Activated CD4-positive, alpha-beta T cell treated with anti-CD3 and anti-CD28 coated beads for 36 hours (primary cell): Measurements from ENCODE around the gene SYTL1. TPM values are rescaled to one million over a fixed set of nuclear protein-coding genes. Genes with fewer than 3 reads are reported as not detected.

Experiments
- ATAC-seq: fragments of 200-7000 bp; cut with Tn5 transposase; one replicate; pipeline ENCODE4 v1.10.0; 2021; ENCODE audit warnings: mild to moderate bottlenecking, moderate library complexity
- CTCF ChIA-PET: fragments of 350-600 bp; sonication (Branson Sonifier 250); formaldehyde crosslinking; loops from one replicate; lab custom pipeline; 2021; ENCODE audit warnings: antibody characterized with exemption; lab: Charles Lee
- POLR2A ChIA-PET: fragments of 350-600 bp; sonication (Branson Sonifier 250); formaldehyde crosslinking; loops from one replicate; lab custom pipeline; 2021; ENCODE audit warnings: antibody characterized with exemption, inconsistent platforms; lab: Charles Lee
- DNase-seq: peaks from one replicate; pipeline ENCODE4 v3.0.0-alpha.2; 2020
- H3K27ac Mint-ChIP-seq: one replicate; pipeline ENCODE4 v1.8.0; 2021; ENCODE audit warnings: mixed read lengths
- H3K27me3 Mint-ChIP-seq: one replicate; pipeline ENCODE4 v1.8.0; 2021; ENCODE audit warnings: mixed read lengths
- H3K36me3 Mint-ChIP-seq: one replicate; pipeline ENCODE4 v1.8.0; 2021; ENCODE audit warnings: low read depth, mixed read lengths
- H3K4me1 Mint-ChIP-seq: one replicate; pipeline ENCODE4 v1.8.0; 2021; ENCODE audit warnings: mixed read lengths
- H3K4me3 Mint-ChIP-seq: one replicate; pipeline ENCODE4 v1.8.0; 2021; ENCODE audit warnings: mild to moderate bottlenecking, moderate library complexity, mixed read lengths
- H3K9me3 Mint-ChIP-seq: one replicate; pipeline ENCODE4 v1.8.0; 2021; ENCODE audit warnings: low read depth, mixed read lengths
- intact Hi-C, 2 experiments: fragments of 100-400 bp; cut with DNase I in 1 of 2; cut with micrococcal nuclease in 1 of 2; formaldehyde crosslinking; loops; one replicate each; pipeline versions ENCODE4 v1.14.2 to v1.15.1; 2022 to 2024; cut with DNase I, micrococcal nuclease
- total RNA-seq, 2 experiments: library from RNA; stranded (reverse); gene quantifications; one replicate each; pipeline ENCODE4 v1.2.3, GENCODE V29; 2021

SYTL1 gene, protein sequence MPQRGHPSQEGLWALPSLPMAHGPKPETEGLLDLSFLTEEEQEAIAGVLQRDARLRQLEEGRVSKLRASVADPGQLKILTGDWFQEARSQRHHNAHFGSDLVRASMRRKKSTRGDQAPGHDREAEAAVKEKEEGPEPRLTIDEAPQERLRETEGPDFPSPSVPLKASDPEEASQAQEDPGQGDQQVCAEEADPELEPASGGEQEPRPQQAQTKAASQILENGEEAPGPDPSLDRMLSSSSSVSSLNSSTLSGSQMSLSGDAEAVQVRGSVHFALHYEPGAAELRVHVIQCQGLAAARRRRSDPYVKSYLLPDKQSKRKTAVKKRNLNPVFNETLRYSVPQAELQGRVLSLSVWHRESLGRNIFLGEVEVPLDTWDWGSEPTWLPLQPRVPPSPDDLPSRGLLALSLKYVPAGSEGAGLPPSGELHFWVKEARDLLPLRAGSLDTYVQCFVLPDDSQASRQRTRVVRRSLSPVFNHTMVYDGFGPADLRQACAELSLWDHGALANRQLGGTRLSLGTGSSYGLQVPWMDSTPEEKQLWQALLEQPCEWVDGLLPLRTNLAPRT
- total RNA-seq: 10 to 100 TPM; 21.4 to 26.1 TPM

- Mint-ChIP-seq H3K9me3 (no peaks in the 10 kb centered on the region), H3K4me1 (peaks cover 51% of the 10 kb centered on the region), H3K27ac (peak within 1 kb of the TSS; percentile 86), H3K4me3 (peak within 1 kb of the TSS; percentile 78), H3K27me3 (no peaks in the 10 kb centered on the region), H3K36me3 (peaks cover 8% of the 10 kb centered on the region)
- intact Hi-C loops: loop anchor here (1.0 to 2.0 kb wide), 4 partner anchors 8 to 19 kb away; partner anchors contain the start of gene TMEM222 (in 2 of the 2)
- DNase-seq (peak; percentile 83), ATAC-seq (peak; percentile 63)
- POLR2A ChIA-PET: interaction anchor here (0.8 kb wide), 1 partner anchor 500 kb away, joined by 6 read pairs; no protein-coding TSS in a partner anchor
- CTCF ChIA-PET: interaction anchor here (0.6 to 7.6 kb wide), 10 partner anchors 8 to 239 kb away, joined by 3 to 43 read pairs (median 4); no protein-coding TSS in a partner anchor
Measured at GRCh38 chr1:27341525-27342252, at the start of gene SYTL1. SYTL1 (plus strand) TSS chr1:27342022; CDS start chr1:27345335, 3,313 bp downstream.

DNA sequence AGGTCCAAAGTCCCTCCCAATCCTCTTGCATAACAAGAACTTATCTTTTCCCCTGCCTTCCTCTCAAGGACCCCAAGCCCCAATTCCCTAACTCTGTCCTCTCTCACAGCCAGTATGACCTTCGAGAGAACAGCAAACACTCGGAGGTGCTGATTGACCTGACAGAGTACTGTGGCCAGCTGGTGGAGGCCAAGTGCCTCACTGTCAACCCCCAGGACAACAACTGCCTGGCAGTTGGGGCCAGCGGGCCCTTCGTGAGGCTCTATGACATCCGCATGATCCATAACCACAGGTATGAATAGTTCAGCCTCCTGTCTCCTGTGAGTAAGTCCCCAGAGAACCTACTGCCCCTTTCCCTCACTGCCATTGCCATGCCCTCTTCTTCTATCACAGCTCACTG is 49.7 kb upstream of the SYTL1 start:
- H3K36me3 Mint-ChIP-seq: peaks cover 10% of the 10 kb centered on the region

DNA sequence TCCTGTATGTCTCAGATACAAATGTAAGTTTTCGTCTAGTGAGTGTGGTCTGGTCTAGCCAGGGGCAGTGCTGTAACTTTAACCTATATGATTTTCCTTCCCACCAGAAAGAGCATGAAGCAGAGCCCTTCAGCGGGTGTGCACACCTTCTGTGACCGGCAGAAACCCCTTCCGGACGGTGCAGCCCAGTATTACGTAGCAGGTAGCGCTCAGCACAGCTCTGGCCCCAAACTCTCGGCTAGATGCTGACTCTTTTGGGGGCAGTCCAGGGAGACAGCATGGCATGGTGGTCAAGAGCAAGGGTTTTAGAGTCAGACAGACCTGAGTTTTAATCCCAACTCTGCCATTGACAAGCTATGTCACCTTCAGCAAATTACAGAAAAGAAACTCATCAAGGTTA is 47.9 kb upstream of the SYTL1 start:
- Mint-ChIP-seq H3K4me3 (no peak overlapping the region), H3K27me3 (no peaks in the 10 kb centered on the region), H3K4me1 (no peaks in the 10 kb centered on the region), H3K36me3 (peaks cover 5% of the 10 kb centered on the region), H3K27ac (no peak overlapping the region), H3K9me3 (no peaks in the 10 kb centered on the region)
- CTCF ChIA-PET: interaction anchor here (0.6 to 10.8 kb wide), 12 partner anchors 9 to 248 kb away, joined by 3 to 81 read pairs (median 5); no protein-coding TSS in a partner anchor
- POLR2A ChIA-PET: interaction anchor here (0.6 kb wide), 1 partner anchor 92 kb away, joined by 3 read pairs; no protein-coding TSS in a partner anchor
- intact Hi-C loops: no loop called here
- no peak for DNase-seq
- ATAC-seq: no peak

More for the DNA sequence above, 49.7 kb upstream of the SYTL1 start:
- POLR2A ChIA-PET: no interaction called here
- no peaks in the 10 kb centered on the region for H3K4me1 Mint-ChIP-seq
- no peak for ATAC-seq
- CTCF ChIA-PET: interaction anchor here (1.1 to 10.8 kb wide), 5 partner anchors 9 to 246 kb away, joined by 4 to 81 read pairs (median 4); no protein-coding TSS in a partner anchor
- no peak overlapping the region for H3K4me3 Mint-ChIP-seq
- no peaks in the 10 kb centered on the region for H3K9me3 Mint-ChIP-seq
- no peak overlapping the region for H3K27ac Mint-ChIP-seq
- intact Hi-C loops: no loop called here
- H3K27me3 Mint-ChIP-seq: no peaks in the 10 kb centered on the region
- DNase-seq: no peak

DNA sequence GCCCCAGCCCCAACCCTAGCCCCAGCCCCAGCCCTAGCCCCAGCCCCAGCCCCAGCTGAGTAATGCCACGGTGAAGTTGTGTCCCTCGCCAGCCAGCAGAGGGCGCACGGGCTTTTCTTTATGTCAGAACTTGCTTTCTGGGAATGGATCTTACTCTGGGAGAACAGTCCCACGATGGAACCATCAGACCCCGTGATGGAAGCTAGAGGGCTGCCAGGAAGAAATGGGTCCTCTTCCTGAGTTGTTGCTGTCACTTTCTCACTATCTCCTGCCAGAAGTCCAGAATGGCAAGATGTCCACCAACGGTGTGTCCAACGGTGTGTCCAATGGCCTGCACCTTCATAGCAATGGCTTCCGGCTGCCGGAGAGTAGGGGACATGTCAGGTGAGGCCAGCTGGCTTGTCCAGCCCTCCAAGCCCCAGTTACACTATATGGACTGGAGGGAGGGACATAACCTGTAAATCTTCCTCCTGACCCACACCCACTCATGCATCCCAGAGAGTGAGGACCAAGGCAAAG is 45.0 kb upstream of the SYTL1 start:
- POLR2A ChIA-PET: no interaction called here
- DNase-seq (peak; percentile 84), ATAC-seq (peak; percentile 82)
- no peak overlapping the region for H3K27ac Mint-ChIP-seq
- H3K27me3 Mint-ChIP-seq: no peaks in the 10 kb centered on the region
- H3K4me3 Mint-ChIP-seq: no peak overlapping the region
- intact Hi-C loops: loop anchor here (1.0 to 2.0 kb wide), 3 partner anchors 91 to 366 kb away; no protein-coding TSS in a partner anchor
- CTCF ChIA-PET: interaction anchor here (0.6 to 10.8 kb wide), 49 partner anchors 8 to 1519 kb away, joined by 3 to 192 read pairs (median 4); partner anchors contain the start of genes AHDC1, CD164L2 and GPR3
- H3K36me3 Mint-ChIP-seq: peaks cover 5% of the 10 kb centered on the region
- H3K9me3 Mint-ChIP-seq: no peaks in the 10 kb centered on the region
- no peaks in the 10 kb centered on the region for H3K4me1 Mint-ChIP-seq

- ATAC-seq: no peak
Measured at GRCh38 chr1:27297903-27298302, 43.9 kb upstream of the SYTL1 start.

DNA sequence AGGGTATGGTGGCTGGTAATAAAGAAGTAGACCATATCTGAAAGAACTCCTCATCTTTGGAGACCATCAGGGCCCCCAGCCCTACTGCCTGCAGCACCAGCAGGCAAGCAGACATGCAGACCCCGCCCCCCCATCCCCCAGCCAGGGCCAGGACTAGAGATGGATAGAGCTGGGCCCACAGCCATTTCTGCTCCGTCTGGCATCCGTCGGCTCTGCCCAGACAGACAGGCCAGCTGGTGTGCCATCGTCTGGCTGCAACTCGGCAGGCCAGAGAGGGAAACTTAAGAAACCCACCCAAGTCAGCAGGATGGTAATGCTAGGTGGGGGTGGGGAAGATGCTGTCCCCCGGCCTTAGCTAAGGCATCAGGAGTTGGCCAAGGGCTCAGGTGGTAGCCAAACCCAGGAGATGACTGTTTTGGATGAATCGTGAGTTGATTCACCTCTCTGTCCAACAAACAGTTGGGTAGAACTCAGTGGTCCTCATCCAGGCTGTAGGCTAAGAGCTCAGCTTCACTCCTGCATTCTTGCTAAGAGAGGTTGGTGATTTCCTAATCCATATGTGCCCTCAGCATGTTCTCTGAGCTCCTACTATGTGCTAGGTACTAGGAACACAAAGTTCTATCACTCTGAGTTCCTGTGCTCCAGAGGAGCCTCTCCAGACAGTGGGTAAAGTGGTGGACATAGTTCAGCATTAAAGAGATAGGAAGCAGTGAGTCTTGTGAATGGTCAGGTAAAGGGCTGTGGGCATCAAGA is 43.0 kb upstream of the SYTL1 start:
- DNase-seq (no peak), ATAC-seq (no peak)
- no peaks in the 10 kb centered on the region for H3K9me3 Mint-ChIP-seq
- no peak overlapping the region for H3K27ac Mint-ChIP-seq
- H3K4me1 Mint-ChIP-seq: no peaks in the 10 kb centered on the region
- ChIA-PET POLR2A (no interaction called here), CTCF (interaction anchor here (0.6 to 10.8 kb wide), 17 partner anchors 9 to 1266 kb away, joined by 3 to 192 read pairs (median 4); partner anchors contain the start of genes AHDC1, CD164L2 and GPR3)
- H3K36me3 Mint-ChIP-seq: no peaks in the 10 kb centered on the region
- no peaks in the 10 kb centered on the region for H3K27me3 Mint-ChIP-seq
- no peak overlapping the region for H3K4me3 Mint-ChIP-seq
- intact Hi-C loops: no loop called here

More at GRCh38 chr1:27297903-27298302, 43.9 kb upstream of the SYTL1 start:
- CTCF ChIA-PET: interaction anchor here (0.7 to 10.8 kb wide), 19 partner anchors 10 to 407 kb away, joined by 3 to 192 read pairs (median 7); partner anchors contain the start of genes AHDC1, CD164L2 and GPR3
- no peak overlapping the region for H3K27ac Mint-ChIP-seq
- no peaks in the 10 kb centered on the region for H3K27me3 Mint-ChIP-seq
- DNase-seq: no peak
- POLR2A ChIA-PET: no interaction called here
- intact Hi-C loops: loop anchor here in 1 of 2 experiments (2.0 kb wide), 1 partner anchor 309 kb away; no protein-coding TSS in a partner anchor
- peaks cover 3% of the 10 kb centered on the region for H3K36me3 Mint-ChIP-seq
- H3K9me3 Mint-ChIP-seq: no peaks in the 10 kb centered on the region
- H3K4me1 Mint-ChIP-seq: no peaks in the 10 kb centered on the region
- no peak overlapping the region for H3K4me3 Mint-ChIP-seq

GRCh38 chr1:27299385-27300271 is 42.2 kb upstream of the SYTL1 start:
- no peaks in the 10 kb centered on the region for H3K27me3 Mint-ChIP-seq
- CTCF ChIA-PET: interaction anchor here (0.6 to 10.8 kb wide), 27 partner anchors 9 to 379 kb away, joined by 3 to 192 read pairs (median 5); partner anchors contain the start of genes AHDC1, CD164L2, GPR3 and SYTL1
- no peak for DNase-seq
- H3K36me3 Mint-ChIP-seq: no peaks in the 10 kb centered on the region
- no peak for ATAC-seq
- POLR2A ChIA-PET: no interaction called here
- no peak overlapping the region for H3K4me3 Mint-ChIP-seq
- H3K4me1 Mint-ChIP-seq: no peaks in the 10 kb centered on the region
- intact Hi-C loops: loop anchor here in 1 of 2 experiments (1.0 kb wide), 4 partner anchors 58 to 307 kb away; no protein-coding TSS in a partner anchor
- no peaks in the 10 kb centered on the region for H3K9me3 Mint-ChIP-seq
- no peak overlapping the region for H3K27ac Mint-ChIP-seq

- intact Hi-C loops: loop anchor here (1.0 kb wide), 4 partner anchors 57 to 306 kb away; no protein-coding TSS in a partner anchor
- CTCF ChIA-PET: interaction anchor here (0.5 to 10.8 kb wide), 36 partner anchors 8 to 361 kb away, joined by 3 to 192 read pairs (median 4); partner anchors contain the start of genes AHDC1, CD164L2, GPR3 and SYTL1
- no peaks in the 10 kb centered on the region for H3K36me3 Mint-ChIP-seq
- no peaks in the 10 kb centered on the region for H3K4me1 Mint-ChIP-seq
- peak; percentile 86 for DNase-seq
- no peak overlapping the region for H3K4me3 Mint-ChIP-seq
- no peaks in the 10 kb centered on the region for H3K9me3 Mint-ChIP-seq
- no peaks in the 10 kb centered on the region for H3K27me3 Mint-ChIP-seq
- H3K27ac Mint-ChIP-seq: no peak overlapping the region
- POLR2A ChIA-PET: interaction anchor here (0.7 kb wide), 1 partner anchor 91 kb away, joined by 4 read pairs; no protein-coding TSS in a partner anchor
- ATAC-seq: peak; percentile 92
Measured at GRCh38 chr1:27300341-27301051, 41.3 kb upstream of the SYTL1 start.
